GM19043 (cell line): ENCODE results near the gene U2SURP.
"Not testable (repeated sequence)": the region's sequence is repeated elsewhere in the genome, so short reads cannot be mapped to it uniquely, and the experiment has no call there.

Source experiments
- ATAC-seq: cut with Tn5 transposase; IDR thresholded peaks from one replicate; pipeline ENCODE4 v1.9.1; 2021; ENCODE audit warnings: low read depth; ENCODE audit not compliant: unreplicated experiment

The U2SURP gene

GRCh38 chr3:143066033-143066432, 64.7 kb downstream of the U2SURP start:
- ATAC-seq, result no peak

GRCh38 chr3:143067201-143067600, 65.8 kb downstream of the U2SURP start:
- no peak for ATAC-seq

GRCh38 chr3:143068059-143068458, 66.7 kb downstream of the U2SURP start:
- ATAC-seq, result no peak

GRCh38 chr3:143070977-143071551, 69.7 kb downstream of the U2SURP start:
- no peak for ATAC-seq

- ATAC-seq, result no peak
Measured at GRCh38 chr3:143071776-143072175, 70.4 kb downstream of the U2SURP start.

- ATAC-seq, result not testable (repeated sequence)
Measured at GRCh38 chr3:143072298-143073020, 71.1 kb downstream of the U2SURP start.

- ATAC-seq, result not testable (repeated sequence)
Measured at GRCh38 chr3:143073541-143073940, 72.2 kb downstream of the U2SURP start.

GRCh38 chr3:143073983-143074382, 72.6 kb downstream of the U2SURP start:
- ATAC-seq, result not testable (repeated sequence)

GRCh38 chr3:143078883-143079282, 77.5 kb downstream of the U2SURP start:
- no peak for ATAC-seq

- ATAC-seq, result no peak
Measured at GRCh38 chr3:143080196-143080595, 78.8 kb downstream of the U2SURP start.

- no peak for ATAC-seq
Measured at GRCh38 chr3:143081365-143081764, 80.0 kb downstream of the U2SURP start.

- peak; percentile 64 for ATAC-seq
Measured at GRCh38 chr3:143081844-143082778, 80.7 kb downstream of the U2SURP start.

GRCh38 chr3:143083781-143084180, 82.4 kb downstream of the U2SURP start:
- ATAC-seq, result no peak

- peak; percentile 52 for ATAC-seq
Measured at GRCh38 chr3:143084856-143085731, 83.7 kb downstream of the U2SURP start.

- no peak for ATAC-seq
Measured at GRCh38 chr3:143088835-143089234, 87.5 kb downstream of the U2SURP start.

GRCh38 chr3:143089965-143090364, 88.6 kb downstream of the U2SURP start:
- no peak for ATAC-seq

GRCh38 chr3:143090486-143090885, 89.1 kb downstream of the U2SURP start:
- no peak for ATAC-seq

- no peak for ATAC-seq
Measured at GRCh38 chr3:143090976-143091837, 89.8 kb downstream of the U2SURP start.

- no peak for ATAC-seq
Measured at GRCh38 chr3:143092191-143092590, 90.8 kb downstream of the U2SURP start.
